HepG2 (cell line): ENCODE results near the gene KRTCAP2. TPM values are rescaled to one million over a fixed set of nuclear protein-coding genes. Genes with fewer than 3 reads are reported as not detected.

Experiments
- ADNP ChIP-seq: sonication (generic); formaldehyde crosslinking; IDR thresholded peaks from 2 replicates; pipeline ENCODE4 v1.4.0; 2020; ENCODE audit warnings: missing genetic modification reagents
- ATF7 ChIP-seq, 2 experiments: fragments of 450-650 bp in 1 of 2; sonication (generic) in 1 of 2; formaldehyde crosslinking in 1 of 2; IDR thresholded peaks; 2 replicates each; pipeline versions ENCODE4 v1.4.0 to v1.6.1; 2016 to 2020; ENCODE audit warnings: antibody characterized with exemption in 1 of 2, mild to moderate bottlenecking in 1 of 2, missing genetic modification reagents in 1 of 2
- FOXA1 ChIP-seq, 2 experiments: fragments of 450-650 bp in 1 of 2; sonication (generic) in 1 of 2; formaldehyde crosslinking in 1 of 2; IDR thresholded peaks; 2 replicates each; pipeline versions ENCODE4 v1.4.0 to v1.6.1; 2016 to 2020; ENCODE audit warnings: missing genetic modification reagents in 1 of 2
- GFI1 ChIP-seq: sonication (generic); formaldehyde crosslinking; IDR thresholded peaks from 2 replicates; pipeline ENCODE4 v1.5.0; 2020; ENCODE audit warnings: missing genetic modification reagents, mild to moderate bottlenecking, borderline replicate concordance
- HNF4A ChIP-seq: sonication (generic); formaldehyde crosslinking; IDR thresholded peaks from 2 replicates; pipeline ENCODE4 v1.4.0; 2020; ENCODE audit warnings: missing genetic modification reagents
- MAF1 ChIP-seq: sonication (generic); formaldehyde crosslinking; IDR thresholded peaks from 2 replicates; pipeline ENCODE4 v1.5.0; 2020; ENCODE audit warnings: missing genetic modification reagents, borderline replicate concordance
- MED1 ChIP-seq: sonication (generic); formaldehyde crosslinking; IDR thresholded peaks from 2 replicates; pipeline ENCODE4 v1.4.0; 2020; ENCODE audit warnings: missing genetic modification reagents
- NBN ChIP-seq: fragments of 450-650 bp; conservative IDR thresholded peaks from 2 replicates; pipeline ENCODE4 v1.6.1; 2017
- NFYB ChIP-seq: sonication (generic); formaldehyde crosslinking; IDR thresholded peaks from 2 replicates; pipeline ENCODE4 v1.4.0; 2020; ENCODE audit warnings: missing genetic modification reagents
- PHF8 ChIP-seq: sonication (generic); formaldehyde crosslinking; IDR thresholded peaks from 2 replicates; pipeline ENCODE4 v1.5.0; 2020; ENCODE audit warnings: missing genetic modification reagents
- PITX1 ChIP-seq: sonication (generic); formaldehyde crosslinking; IDR thresholded peaks from 2 replicates; pipeline ENCODE4 v1.5.1; 2020; ENCODE audit warnings: mild to moderate bottlenecking, missing genetic modification reagents
- POLR2AphosphoS5 ChIP-seq: IDR thresholded peaks from 2 replicates; pipeline ENCODE4 v1.6.1; 2012; ENCODE audit warnings: low read depth, low read length
- RBM22 ChIP-seq: fragments of 200-400 bp; formaldehyde crosslinking; optimal IDR thresholded peaks from 2 replicates; pipeline ENCODE3; 2017; ENCODE audit warnings: mild to moderate bottlenecking, low read length, moderate library complexity
- SMARCE1 ChIP-seq: fragments of 450-650 bp; IDR thresholded peaks from 2 replicates; pipeline ENCODE4 v1.6.1; 2017; ENCODE audit warnings: borderline replicate concordance
- SNRNP70 ChIP-seq: fragments of 200-400 bp; formaldehyde crosslinking; IDR thresholded peaks from 2 replicates; pipeline ENCODE4 v1.6.1; 2017; ENCODE audit warnings: mild to moderate bottlenecking, low read depth, low read length, moderate library complexity
- SP5 ChIP-seq: IDR thresholded peaks from 2 replicates; pipeline ENCODE4 v1.6.1; 2016; ENCODE audit warnings: low read depth, borderline replicate concordance
- TCF12 ChIP-seq, 2 experiments: fragments of 450-650 bp in 1 of 2; sonication (generic) in 1 of 2; formaldehyde crosslinking in 1 of 2; IDR thresholded peaks; 2 replicates each; pipeline versions ENCODE4 v1.6.1 to v1.8.0; 2017 to 2022; ENCODE audit warnings: antibody characterized with exemption in 1 of 2, mild to moderate bottlenecking in 1 of 2, missing genetic modification reagents in 1 of 2, moderate library complexity in 1 of 2
- YY1 ChIP-seq: IDR thresholded peaks from 2 replicates; pipeline ENCODE4 v1.6.1; 2011; ENCODE audit warnings: low read length, low read depth, moderate library complexity, mild to moderate bottlenecking; ENCODE audit not compliant: insufficient read depth, insufficient replicate concordance
- ZIK1 ChIP-seq: sonication (generic); formaldehyde crosslinking; IDR thresholded peaks from 2 replicates; pipeline ENCODE4 v1.5.0; 2020; ENCODE audit warnings: mild to moderate bottlenecking, low read depth, missing genetic modification reagents, borderline replicate concordance
- ZKSCAN5 ChIP-seq: sonication (generic); formaldehyde crosslinking; IDR thresholded peaks from 2 replicates; pipeline ENCODE4 v1.5.1; 2020; ENCODE audit warnings: mild to moderate bottlenecking, missing genetic modification reagents
- ZNF34 ChIP-seq: sonication (generic); formaldehyde crosslinking; IDR thresholded peaks from 2 replicates; pipeline ENCODE4 v1.4.0; 2020; ENCODE audit warnings: mild to moderate bottlenecking, missing genetic modification reagents, borderline replicate concordance
- ZNF501 ChIP-seq: sonication (generic); formaldehyde crosslinking; IDR thresholded peaks from 2 replicates; pipeline ENCODE4 v1.5.1; 2020; ENCODE audit warnings: mild to moderate bottlenecking, moderate library complexity, missing genetic modification reagents
- polyA plus RNA-seq, 8 experiments: library from polyadenylated mRNA; depleted of rRNA in 3 of 8; stranded (reverse) in 7 of 8; unstranded in 1 of 8; fragments of >200 nt; fragmentation: Illumina TruSeq in 4 of 8; extraction: Trizol in 4 of 8; gene quantifications; 2 replicates each; pipeline versions ENCODE4 v1.2.1 to v1.2.3, GENCODE V29; 2011 to 2016; ENCODE audit warnings: low read depth in 4 of 8, missing spikeins in 1 of 8, mixed read lengths in 1 of 8; ENCODE audit not compliant: insufficient read depth in 1 of 8
- total RNA-seq, 5 experiments: library from RNA; depleted of rRNA; stranded (reverse); fragments of >200 nt; fragmentation: Illumina TruSeq; extraction: Trizol; gene quantifications; 2 replicates each; pipeline ENCODE4 v1.2.3, GENCODE V29; 2016; ENCODE audit warnings: low read depth in 1 of 5
- TF ChIP-seq, protein P1 (sequence below): sonication (generic); formaldehyde crosslinking; IDR thresholded peaks from 2 replicates; pipeline ENCODE4 v1.5.0; 2020; ENCODE audit warnings: missing genetic modification reagents
- TF ChIP-seq, protein P2 (sequence below): sonication (generic); formaldehyde crosslinking; IDR thresholded peaks from 2 replicates; pipeline ENCODE4 v1.8.1; 2023; ENCODE audit warnings: mild to moderate bottlenecking, missing genetic modification reagents

KRTCAP2 gene
- total and polyA plus RNA-seq, 2 of the 13 experiments (the other 11 are each of a cell fraction or from before 2014, with no cell fraction given) = 77.3 to 79.4 TPM

DNA sequence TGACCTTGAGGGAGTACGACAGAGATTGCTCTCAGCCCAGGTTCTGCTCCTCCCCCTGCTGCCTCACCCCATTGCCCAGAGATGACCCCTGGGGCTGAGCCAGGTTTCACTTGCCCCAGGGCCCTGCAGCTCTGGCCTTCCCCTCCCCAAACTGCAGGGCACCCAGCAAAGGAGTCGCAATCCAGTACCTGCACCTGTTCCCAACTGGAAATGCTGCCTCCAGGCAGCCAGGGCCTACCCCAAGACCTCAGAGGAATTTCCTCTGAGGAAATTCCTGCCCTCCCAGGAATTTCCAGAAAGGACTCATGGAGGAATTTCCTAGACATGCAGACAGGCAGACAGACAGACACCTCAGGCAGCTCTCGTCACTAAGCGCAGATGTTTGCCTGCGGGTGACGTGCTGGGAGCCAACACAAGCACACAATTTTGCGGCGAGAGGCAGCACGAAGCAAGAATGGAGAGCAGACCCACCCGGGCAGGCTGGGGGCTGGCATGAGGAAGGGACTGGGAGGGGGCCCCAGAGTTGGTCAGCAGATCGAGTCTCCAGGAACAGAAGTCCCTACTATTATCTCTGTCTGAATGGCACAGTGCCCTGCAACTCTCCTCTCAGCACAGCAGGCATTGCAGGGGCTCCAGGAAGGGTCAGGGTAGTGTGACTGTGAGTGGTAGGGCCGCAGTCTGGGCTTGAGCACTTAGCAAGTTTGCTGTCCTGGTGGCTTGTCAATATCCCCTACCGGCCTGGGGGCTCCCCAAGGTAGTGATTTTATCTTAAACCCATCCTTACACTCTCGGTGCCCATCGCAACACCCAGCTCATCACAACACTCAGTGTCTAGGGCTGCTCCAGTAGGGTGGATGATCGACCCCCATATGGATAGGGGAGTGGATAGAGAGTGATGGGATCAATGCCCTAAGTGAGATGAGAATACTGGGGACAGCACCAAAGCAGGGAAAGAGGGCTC lies 48.3 kb downstream of the KRTCAP2 start (continued):
- TF ChIP-seq, protein P1, sequence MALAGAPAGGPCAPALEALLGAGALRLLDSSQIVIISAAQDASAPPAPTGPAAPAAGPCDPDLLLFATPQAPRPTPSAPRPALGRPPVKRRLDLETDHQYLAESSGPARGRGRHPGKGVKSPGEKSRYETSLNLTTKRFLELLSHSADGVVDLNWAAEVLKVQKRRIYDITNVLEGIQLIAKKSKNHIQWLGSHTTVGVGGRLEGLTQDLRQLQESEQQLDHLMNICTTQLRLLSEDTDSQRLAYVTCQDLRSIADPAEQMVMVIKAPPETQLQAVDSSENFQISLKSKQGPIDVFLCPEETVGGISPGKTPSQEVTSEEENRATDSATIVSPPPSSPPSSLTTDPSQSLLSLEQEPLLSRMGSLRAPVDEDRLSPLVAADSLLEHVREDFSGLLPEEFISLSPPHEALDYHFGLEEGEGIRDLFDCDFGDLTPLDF (CRISPR knock-in tag) = no peak
- no peak for TF ChIP-seq POLR2AphosphoS5
- TF ChIP-seq TCF12 (IDR thresholded peaks at IDR 0.05) = no peak
- no peak; the same call in 1 of the 2 replicates for TF ChIP-seq TCF12 (CRISPR knock-in tag; IDR thresholded peaks at IDR 0.05)
- TF ChIP-seq SP5 (CRISPR knock-in tag) = peak; percentile 65
- TF ChIP-seq HNF4A (CRISPR knock-in tag) = 0 out of 2 replicates have a peak, but pooled peaks have one; percentile 17
- no peak for TF ChIP-seq ADNP (CRISPR knock-in tag)
- TF ChIP-seq MAF1 (CRISPR knock-in tag) = no peak
- TF ChIP-seq GFI1 (CRISPR knock-in tag) = peak; percentile 63; the same call in 1 of the 2 replicates
- no peak for TF ChIP-seq ATF7 (IDR thresholded peaks at IDR 0.05)
- TF ChIP-seq ATF7 (CRISPR knock-in tag; IDR thresholded peaks at IDR 0.05) = no peak
- TF ChIP-seq ZNF34 = no peak
- no peak for TF ChIP-seq ZNF501
- no peak for TF ChIP-seq FOXA1 (IDR thresholded peaks at IDR 0.05)
- TF ChIP-seq FOXA1 (CRISPR knock-in tag; IDR thresholded peaks at IDR 0.05) = 0 out of 2 replicates have a peak, but pooled peaks have one; percentile 3
- peak; percentile 64 for TF ChIP-seq MED1 (CRISPR knock-in tag)
- no peak for TF ChIP-seq ZKSCAN5 (CRISPR knock-in tag)
- TF ChIP-seq NBN = no peak
- TF ChIP-seq RBM22 = no peak
- no peak for TF ChIP-seq SMARCE1
- no peak for TF ChIP-seq SNRNP70
- no peak for TF ChIP-seq NFYB (CRISPR knock-in tag)
- TF ChIP-seq PITX1 = 0 out of 2 replicates have a peak, but pooled peaks have one; percentile 31
- no peak for TF ChIP-seq ZIK1
- no peak for TF ChIP-seq YY1
- TF ChIP-seq, protein P2, sequence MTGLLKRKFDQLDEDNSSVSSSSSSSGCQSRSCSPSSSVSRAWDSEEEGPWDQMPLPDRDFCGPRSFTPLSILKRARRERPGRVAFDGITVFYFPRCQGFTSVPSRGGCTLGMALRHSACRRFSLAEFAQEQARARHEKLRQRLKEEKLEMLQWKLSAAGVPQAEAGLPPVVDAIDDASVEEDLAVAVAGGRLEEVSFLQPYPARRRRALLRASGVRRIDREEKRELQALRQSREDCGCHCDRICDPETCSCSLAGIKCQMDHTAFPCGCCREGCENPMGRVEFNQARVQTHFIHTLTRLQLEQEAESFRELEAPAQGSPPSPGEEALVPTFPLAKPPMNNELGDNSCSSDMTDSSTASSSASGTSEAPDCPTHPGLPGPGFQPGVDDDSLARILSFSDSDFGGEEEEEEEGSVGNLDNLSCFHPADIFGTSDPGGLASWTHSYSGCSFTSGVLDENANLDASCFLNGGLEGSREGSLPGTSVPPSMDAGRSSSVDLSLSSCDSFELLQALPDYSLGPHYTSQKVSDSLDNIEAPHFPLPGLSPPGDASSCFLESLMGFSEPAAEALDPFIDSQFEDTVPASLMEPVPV (CRISPR knock-in tag) = no peak
- TF ChIP-seq PHF8 (CRISPR knock-in tag) = 0 out of 2 replicates have a peak, but pooled peaks have one; percentile 11
